ENCODE data around the gene EIF4G3.
"Not testable (repeated sequence)": the region's sequence is repeated elsewhere in the genome, so short reads cannot be mapped to it uniquely, and the experiment has no call there.

Gene EIF4G3

GRCh38 chr1:21024136-21024896, 152.4 kb downstream of the EIF4G3 start:
- not testable (repeated sequence) for DNase-seq

DNA sequence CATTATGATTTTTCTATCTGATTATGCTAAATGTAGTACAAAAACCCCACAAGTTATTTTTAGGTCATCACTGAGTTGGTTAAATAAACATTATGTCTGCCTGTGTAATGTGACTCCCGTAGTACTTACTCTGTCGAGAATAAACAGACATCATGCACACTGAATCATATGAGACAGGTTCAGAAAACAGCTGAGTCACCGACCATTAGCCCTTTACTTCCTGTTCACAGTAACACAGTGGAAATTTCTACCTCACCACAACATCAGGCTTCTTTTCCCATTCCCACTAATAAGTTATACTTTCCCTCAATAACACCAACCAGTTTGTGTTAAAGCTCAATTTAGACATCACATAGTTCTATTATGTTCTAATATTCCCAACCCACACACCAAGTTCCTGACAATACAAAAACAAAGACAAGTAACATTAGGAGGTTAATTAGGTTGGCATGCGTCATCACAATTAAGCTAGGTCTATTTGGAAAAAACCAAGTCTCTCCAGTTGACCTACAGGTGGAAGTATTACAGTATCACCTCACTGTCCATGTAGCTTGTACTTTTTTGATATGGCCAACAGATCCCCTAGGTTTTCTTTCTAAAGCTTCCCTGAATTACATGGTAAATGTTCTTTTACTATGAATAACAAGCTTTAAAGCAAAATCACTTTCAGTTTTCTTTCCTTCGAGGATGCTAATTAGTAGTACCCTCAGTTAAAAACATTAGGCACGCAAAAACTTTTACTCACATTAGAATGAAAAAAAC, 154.2 kb downstream of the EIF4G3 start:
- DNase-seq, result no peak

DNA sequence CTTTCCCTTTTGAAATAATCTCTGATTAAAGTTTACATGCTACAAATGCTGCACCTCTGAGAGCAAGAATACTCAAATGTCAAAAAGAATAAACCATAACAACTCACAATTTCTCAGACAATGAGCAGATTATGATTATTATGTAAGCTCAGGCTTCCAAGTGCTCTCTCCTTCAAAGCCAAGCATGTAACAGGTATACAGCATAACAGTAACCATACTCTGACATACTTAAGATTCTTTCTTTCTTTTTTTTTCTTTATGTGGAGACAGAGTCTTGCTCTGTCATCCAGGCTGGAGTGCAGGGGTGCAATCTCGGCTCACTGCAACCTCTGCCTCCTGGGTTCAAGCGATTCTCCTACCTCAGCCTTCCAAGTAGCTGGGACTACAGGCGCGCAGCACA, 155.4 kb downstream of the EIF4G3 start:
- no peak for DNase-seq

DNA sequence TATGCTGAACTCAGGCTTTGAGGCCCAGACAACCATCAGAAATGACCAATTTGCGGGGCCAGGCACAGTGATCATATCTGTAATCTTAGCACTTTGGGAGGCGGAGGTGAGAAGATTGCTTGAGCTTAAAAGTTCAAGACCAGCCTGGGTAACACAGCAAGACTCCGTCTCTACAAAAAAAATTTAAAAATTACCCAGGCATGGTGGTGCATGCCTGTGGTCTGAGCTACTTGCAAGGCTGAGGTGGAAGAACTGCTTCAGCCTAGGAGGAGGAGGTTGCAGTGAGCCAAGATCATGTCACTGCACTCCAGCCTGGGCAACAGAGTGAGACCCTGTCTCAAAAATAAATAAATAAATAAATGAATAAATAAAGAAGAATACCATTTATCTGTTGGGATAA, 156.5 kb downstream of the EIF4G3 start:
- DNase-seq, result no peak

DNA sequence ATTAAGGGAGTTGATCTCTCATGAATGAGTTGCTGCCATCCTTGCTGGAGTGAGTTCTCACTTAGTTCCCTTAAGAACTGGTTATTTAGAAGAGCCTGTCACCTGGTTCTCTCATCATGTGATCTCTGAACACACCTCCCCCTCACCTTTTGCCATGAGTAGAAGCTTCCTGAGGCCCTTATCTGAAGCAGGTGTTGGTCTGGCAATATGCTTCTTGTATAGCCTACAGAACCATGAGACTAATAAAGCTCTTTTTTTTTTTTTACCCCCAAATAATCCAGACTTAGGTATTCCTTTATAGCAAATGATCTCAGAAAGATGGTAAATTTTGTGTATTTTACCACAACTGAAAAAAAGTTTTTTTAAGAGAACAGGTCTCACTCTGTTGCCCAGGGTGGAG, 158.0 kb downstream of the EIF4G3 start:
- DNase-seq, result no peak

DNA sequence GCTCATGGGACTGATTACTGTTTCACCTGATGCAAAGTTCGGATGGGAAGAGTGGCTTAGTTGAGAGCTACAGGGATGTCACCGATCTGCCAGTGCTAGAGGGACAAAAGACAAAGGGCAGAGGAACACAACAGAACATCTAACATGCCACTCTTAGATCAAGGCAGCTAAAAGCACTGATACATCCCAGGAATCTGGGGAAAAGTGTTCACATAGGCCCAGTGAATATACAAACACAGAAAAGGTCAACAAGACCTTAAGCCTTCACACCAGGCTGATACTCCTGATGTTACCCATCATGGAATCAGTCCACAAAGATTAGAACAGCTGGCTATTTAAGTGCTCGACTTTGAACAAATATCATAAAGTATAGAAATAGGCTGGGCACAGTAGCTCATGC, 163.2 kb downstream of the EIF4G3 start:
- no peak for DNase-seq

GRCh38 chr1:21012937-21013336, 163.8 kb downstream of the EIF4G3 start:
- no peak for DNase-seq

GRCh38 chr1:21007876-21008275, 168.8 kb downstream of the EIF4G3 start:
- DNase-seq, result no peak

GRCh38 chr1:21005466-21006239, 171.0 kb downstream of the EIF4G3 start:
- DNase-seq, result no peak

DNA sequence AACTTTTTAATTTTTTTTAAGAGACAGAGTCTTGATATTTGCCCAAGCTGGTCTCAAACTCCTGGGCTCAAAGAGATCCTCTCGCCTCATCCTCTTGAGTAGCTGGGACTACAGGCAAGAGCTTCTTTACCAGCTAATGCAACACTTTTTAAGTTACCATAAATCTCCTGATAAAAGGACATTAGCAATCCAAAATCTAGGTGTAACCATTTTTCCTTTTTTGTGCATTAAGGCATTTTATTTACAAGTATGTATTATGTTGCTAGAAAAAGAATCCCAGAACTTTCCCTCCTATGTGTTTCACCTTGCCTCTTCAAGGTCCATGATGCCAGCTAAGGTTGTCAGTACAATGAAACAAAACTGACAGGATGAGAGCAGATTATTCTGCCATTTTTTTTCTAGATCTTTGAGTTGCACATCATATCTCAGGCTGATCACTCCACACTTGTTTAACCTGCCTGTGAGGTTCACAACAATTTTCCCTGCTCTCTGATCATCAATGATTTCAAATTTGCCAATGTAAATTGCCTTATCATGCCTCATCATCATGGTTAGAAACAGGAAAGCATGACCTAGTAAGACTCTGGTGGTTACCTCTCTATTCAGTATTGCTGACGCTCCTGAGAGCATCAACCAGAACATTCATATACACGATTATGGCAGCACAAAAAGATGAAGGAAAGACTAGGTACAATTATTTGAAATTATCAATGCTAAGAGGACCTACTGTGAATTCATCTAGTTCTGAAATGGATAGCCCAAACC, 173.2 kb downstream of the EIF4G3 start:
- DNase-seq, result no peak

DNA sequence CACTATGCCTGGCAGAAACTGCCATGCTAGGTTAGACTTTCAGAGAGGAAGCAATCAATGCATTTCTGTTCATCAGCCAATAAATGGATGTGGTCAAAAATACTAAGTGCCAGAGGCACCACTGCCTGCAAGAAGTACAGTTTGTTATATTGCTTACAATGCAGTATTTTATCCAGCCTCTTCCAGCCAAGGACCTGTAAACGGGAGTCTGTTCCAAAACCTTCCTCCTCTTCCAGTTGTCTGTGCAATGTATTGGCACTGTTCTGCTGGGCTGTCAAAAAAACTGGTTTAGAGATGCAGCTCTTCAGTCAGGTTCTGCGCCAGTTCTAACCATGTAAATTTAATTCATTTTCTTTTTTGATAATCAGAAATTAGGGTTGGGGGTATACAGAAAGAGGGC, 175.7 kb downstream of the EIF4G3 start:
- no peak for DNase-seq

- DNase-seq, result no peak
Measured at GRCh38 chr1:21000245-21000594, 176.5 kb downstream of the EIF4G3 start.

DNA sequence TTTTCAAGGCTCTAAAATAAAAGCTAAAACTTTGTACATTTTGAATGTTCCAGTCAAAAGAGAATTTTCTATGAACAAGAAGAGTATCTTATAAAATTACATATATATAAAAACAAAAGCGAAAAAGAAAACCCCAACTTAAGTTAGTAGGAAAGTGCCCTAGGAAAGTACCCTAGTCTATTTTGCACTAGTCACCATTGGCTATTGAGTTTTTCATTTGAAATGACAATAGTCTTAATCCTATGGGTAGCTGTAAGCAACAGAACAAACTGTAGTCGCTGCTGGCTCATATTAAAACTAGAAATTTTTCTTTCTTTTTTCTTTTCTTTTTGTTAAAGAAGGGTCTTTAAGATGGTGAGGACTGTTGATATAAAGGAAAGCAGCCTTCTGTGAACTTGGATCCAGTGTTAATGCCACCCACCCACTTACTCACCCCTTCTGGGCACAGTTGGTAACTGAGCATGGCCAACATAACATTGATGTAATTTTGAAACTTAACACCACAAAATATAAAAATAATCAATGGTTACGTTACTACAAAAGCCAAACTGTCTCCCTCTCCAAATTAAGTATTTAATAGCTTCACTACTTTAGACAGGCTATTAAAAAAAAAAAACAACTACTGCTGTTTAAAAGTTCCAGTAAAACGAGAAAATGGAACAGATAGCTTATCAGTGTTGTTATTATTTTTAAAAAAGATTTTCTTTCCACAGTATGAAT, 177.0 kb downstream of the EIF4G3 start:
- no peak for DNase-seq

DNA sequence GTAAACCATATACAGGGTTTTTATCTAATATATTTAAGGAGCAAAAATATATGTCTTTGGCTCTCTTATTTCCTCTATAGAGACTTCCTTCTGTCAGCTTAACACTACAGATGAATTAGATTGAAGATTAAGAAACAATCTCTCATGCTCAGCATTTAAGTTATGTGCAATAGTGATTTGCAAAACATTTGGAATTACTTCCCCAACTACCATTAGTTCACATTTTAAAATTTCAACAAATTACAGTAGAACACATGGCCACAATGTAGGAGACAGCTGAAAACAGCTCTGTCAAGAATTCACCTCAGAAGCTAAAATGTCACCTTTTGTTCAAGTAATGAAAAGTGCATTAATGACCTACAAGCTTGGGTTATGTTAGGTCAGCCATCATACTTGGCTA, 177.9 kb downstream of the EIF4G3 start:
- DNase-seq, result no peak

DNA sequence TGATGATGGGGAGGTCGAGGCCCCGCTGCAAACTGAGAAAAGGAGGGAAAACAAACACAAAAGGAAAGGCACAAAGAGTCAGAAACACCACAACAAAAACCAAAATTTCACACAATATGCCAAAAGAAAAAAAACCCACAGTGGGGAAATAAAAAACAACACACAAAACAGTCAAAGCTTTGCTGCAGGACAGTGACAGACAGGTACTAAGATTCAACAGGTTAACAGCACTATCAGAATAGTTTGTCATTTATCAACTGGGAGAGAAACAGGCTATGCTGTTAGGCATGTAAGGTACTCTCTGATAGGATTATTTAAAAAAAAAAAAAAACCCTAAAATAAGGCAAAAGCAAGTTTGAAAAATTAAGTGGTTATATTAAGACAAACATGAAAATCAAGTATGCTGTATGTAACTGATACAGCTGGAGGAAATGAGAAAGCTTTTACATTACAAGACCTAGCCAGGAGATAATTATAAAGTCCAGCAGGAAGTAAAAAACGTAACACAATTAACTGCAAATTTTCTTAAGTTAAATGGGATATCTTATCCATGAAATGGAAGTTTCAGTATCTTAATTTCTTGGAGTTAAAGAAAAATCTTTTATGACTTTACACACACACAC, 179.0 kb downstream of the EIF4G3 start:
- no peak for DNase-seq

DNA sequence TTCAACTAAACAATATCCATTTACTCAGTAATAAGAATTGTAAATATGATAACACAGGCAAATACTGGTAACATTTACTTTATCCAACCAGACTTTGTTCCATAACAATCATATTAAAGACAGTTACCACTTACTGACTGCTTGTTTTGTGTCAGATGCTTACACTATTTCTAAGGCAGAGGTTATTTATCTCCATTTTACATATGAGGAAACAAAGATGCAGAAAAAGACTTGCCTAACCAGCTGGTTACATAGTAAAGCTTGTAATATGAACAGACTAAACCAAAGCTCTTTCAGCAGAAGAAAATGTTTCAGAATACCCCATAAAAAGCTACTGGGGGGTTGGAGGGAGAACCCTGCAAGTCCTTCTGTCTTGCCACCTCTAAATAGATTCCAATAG, 180.1 kb downstream of the EIF4G3 start:
- DNase-seq, result no peak

GRCh38 chr1:20993716-20994575, 182.8 kb downstream of the EIF4G3 start:
- DNase-seq, result no peak

- no peak for DNase-seq
Measured at GRCh38 chr1:20992322-20993056, 184.2 kb downstream of the EIF4G3 start.

GRCh38 chr1:20988943-20989342, 187.8 kb downstream of the EIF4G3 start:
- DNase-seq, result no peak

Measured in GOT3 (cell line).